Neuronal stem cell (in vitro differentiated cells): ENCODE measurements around the gene EPS15.

Source experiments
- DNase-seq: peaks from one replicate; pipeline ENCODE4 v3.0.0-alpha.2; 2013; ENCODE audit warnings: low spot score
- H2AFZ ChIP-seq: one replicate; pipeline ENCODE4 v1.6.1; 2013; ENCODE audit warnings: mild to moderate bottlenecking, low read length, inconsistent platforms
- H2AK5ac ChIP-seq: 2 replicates; pipeline ENCODE4 v1.6.1; 2013; ENCODE audit warnings: low read depth, mild to moderate bottlenecking, inconsistent platforms, low read length, moderate library complexity, mixed read lengths
- H2BK120ac ChIP-seq: 2 replicates; pipeline ENCODE4 v1.6.1; 2013; ENCODE audit warnings: low read depth, mild to moderate bottlenecking, inconsistent platforms, low read length, moderate library complexity, mixed read lengths
- H2BK12ac ChIP-seq: one replicate; pipeline ENCODE4 v1.6.1; 2013; ENCODE audit warnings: low read length, inconsistent platforms
- H2BK15ac ChIP-seq: 2 replicates; pipeline ENCODE4 v1.6.1; 2013; ENCODE audit warnings: mild to moderate bottlenecking, low read length, inconsistent platforms, mixed read lengths
- H2BK5ac ChIP-seq: one replicate; pipeline ENCODE4 v1.6.1; 2013; ENCODE audit warnings: inconsistent platforms, mild to moderate bottlenecking, low read length, moderate library complexity
- H3K14ac ChIP-seq: one replicate; pipeline ENCODE4 v1.6.1; 2013; ENCODE audit warnings: low read length, inconsistent platforms
- H3K18ac ChIP-seq: 2 replicates; pipeline ENCODE4 v1.6.1; 2013; ENCODE audit warnings: low read length, inconsistent platforms
- H3K23ac ChIP-seq: 2 replicates; pipeline ENCODE4 v1.6.1; 2013; ENCODE audit warnings: low read depth, mild to moderate bottlenecking, mixed read lengths, low read length, inconsistent platforms; ENCODE audit not compliant: poor library complexity
- H3K27ac ChIP-seq: replicated peaks from 3 replicates; pipeline ENCODE4 v1.5.1; 2013; ENCODE audit warnings: low read length, inconsistent platforms
- H3K27me3 ChIP-seq, 3 experiments: 2 replicates each; pipeline ENCODE4 v1.6.1; 2013; ENCODE audit warnings: low read length in 3 of 3, mild to moderate bottlenecking in 2 of 3, inconsistent platforms in 1 of 3, low read depth in 1 of 3, mixed read lengths in 1 of 3, moderate library complexity in 1 of 3; ENCODE audit not compliant: control insufficient read depth in 3 of 3, insufficient read depth in 3 of 3
- H3K36me3 ChIP-seq, 2 donors: replicated peaks in 1 of 2; 2 replicates each; pipeline ENCODE4 v1.6.1; 2013; ENCODE audit warnings: low read length in 2 of 2; ENCODE audit not compliant: control insufficient read depth in 2 of 2, insufficient read depth in 2 of 2
- H3K4ac ChIP-seq: 2 replicates; pipeline ENCODE4 v1.6.1; 2013; ENCODE audit warnings: inconsistent platforms, mild to moderate bottlenecking, low read length, moderate library complexity
- H3K4me1 ChIP-seq, 2 donors: 1 replicate in 1 of 2; 2 replicates in 1 of 2; pipeline ENCODE4 v1.6.1; 2013; ENCODE audit warnings: low read length in 2 of 2, low read depth in 1 of 2; ENCODE audit not compliant: control insufficient read depth in 2 of 2, insufficient read depth in 1 of 2
- H3K4me2 ChIP-seq: one replicate; pipeline ENCODE4 v1.6.1; 2013; ENCODE audit warnings: mild to moderate bottlenecking, low read length, inconsistent platforms; ENCODE audit not compliant: insufficient read depth, poor library complexity, severe bottlenecking
- H3K4me3 ChIP-seq, 2 donors: 2 replicates each; pipeline ENCODE4 v1.5.1; 2013; ENCODE audit warnings: low read length in 2 of 2, mild to moderate bottlenecking in 2 of 2, inconsistent platforms in 1 of 2, moderate library complexity in 1 of 2
- H3K79me1 ChIP-seq: one replicate; pipeline ENCODE4 v1.6.1; 2013; ENCODE audit warnings: low read depth, mild to moderate bottlenecking, inconsistent platforms, low read length, moderate library complexity
- H3K9ac ChIP-seq: one replicate; pipeline ENCODE4 v1.6.1; 2013; ENCODE audit warnings: mild to moderate bottlenecking, low read depth, low read length, inconsistent platforms; ENCODE audit not compliant: poor library complexity
- H3K9me3 ChIP-seq, 2 donors: replicated peaks in 1 of 2; 2 replicates each; pipeline versions ENCODE3 to v1.6.1; 2013; ENCODE audit warnings: low read length in 2 of 2, mild to moderate bottlenecking in 2 of 2, inconsistent platforms in 1 of 2, low read depth in 1 of 2, mixed read lengths in 1 of 2, moderate library complexity in 1 of 2; ENCODE audit not compliant: control insufficient read depth in 2 of 2, insufficient read depth in 1 of 2
- H4K8ac ChIP-seq: one replicate; pipeline ENCODE4 v1.6.1; 2013; ENCODE audit warnings: low read depth, mild to moderate bottlenecking, inconsistent platforms, low read length, moderate library complexity
- H4K91ac ChIP-seq: one replicate; pipeline ENCODE4 v1.6.1; 2013; ENCODE audit warnings: low read length, low read depth, mild to moderate bottlenecking, inconsistent platforms; ENCODE audit not compliant: poor library complexity
- whole genome bisulfite sequencing, 2 donors: extraction: QIAGEN DNeasy Blood & Tissue Kit; methylation state at CpG; one replicate each; pipeline ENCODE4 v1.1.7; 2013; ENCODE audit warnings: missing lambda C conversion rate in 2 of 2, mixed read lengths in 1 of 2; ENCODE audit not compliant: insufficient read length in 2 of 2, insufficient replicate concordance in 1 of 2; ENCODE audit errors: extremely low coverage in 2 of 2; 5-methylcytosine and 5-hydroxymethylcytosine counted together

EPS15 gene

DNA sequence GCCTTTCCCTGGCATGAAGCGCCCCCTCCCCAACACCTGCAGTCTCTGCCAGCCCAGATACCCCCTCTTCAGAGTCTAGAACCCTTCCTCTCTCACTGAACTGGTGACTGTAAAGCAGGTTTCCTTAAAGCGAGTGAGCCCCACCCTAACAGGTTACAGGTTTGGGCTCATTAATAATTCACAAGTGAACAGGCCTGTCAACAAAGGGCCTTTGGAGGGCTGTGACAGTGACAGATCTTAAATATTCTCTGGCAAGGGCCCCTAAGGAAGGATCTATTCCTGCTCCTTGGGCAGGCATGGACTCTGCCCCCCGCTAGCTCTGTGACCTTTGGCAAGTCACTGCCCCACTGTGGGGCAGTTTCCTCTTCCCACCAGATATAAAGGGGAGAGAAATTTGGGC lies 183.1 kb downstream of the EPS15 start:
- Histone ChIP-seq H3K4ac (no peak overlapping the region), H3K27ac (no peak overlapping the region), H2BK15ac (peak overlapping the region; percentile 5), H3K4me1 (peaks cover 5 to 6% of the 10 kb centered on the region in 2 donors), H2AFZ (no peak overlapping the region), H3K4me3 (no peak overlapping the region), H3K23ac (no peak overlapping the region), H3K9me3 (no peaks in the 10 kb centered on the region), H3K18ac (no peak overlapping the region), H3K36me3 (no peaks in the 10 kb centered on the region), H4K91ac (no peak overlapping the region), H3K27me3 (peaks cover 0 to 18% (median 3%) of the 10 kb centered on the region in 3 experiments), H3K4me2 (no peak overlapping the region), H4K8ac (no peak overlapping the region), H2AK5ac (no peak overlapping the region), H2BK5ac (no peak overlapping the region), H3K79me1 (peaks cover under 1% of the 10 kb centered on the region), H3K9ac (no peak overlapping the region), H2BK12ac (no peak overlapping the region), H2BK120ac (no peak overlapping the region), H3K14ac (no peak overlapping the region)
- WGBS, 2 donors: no CpG with 5 or more reads among the region's 3 CpGs
- no peak for DNase-seq

GRCh38 chr1:51331206-51332100 lies 187.6 kb downstream of the EPS15 start:
- Histone ChIP-seq H2BK5ac (no peak overlapping the region), H3K14ac (peak overlapping the region; percentile 3), H2BK12ac (peak overlapping the region; percentile 75), H3K4me3 (no peak overlapping the region), H3K23ac (peak overlapping the region; percentile 65), H3K18ac (peak overlapping the region; percentile 80), H2BK120ac (no peak overlapping the region), H3K79me1 (peaks cover 2% of the 10 kb centered on the region), H3K27me3 (peaks cover 4 to 41% (median 17%) of the 10 kb centered on the region in 3 experiments), H3K36me3 (no peaks in the 10 kb centered on the region), H3K4ac (no peak overlapping the region), H2BK15ac (peak overlapping the region; percentile 56), H3K4me2 (no peak overlapping the region), H3K9me3 (no peaks in the 10 kb centered on the region), H2AFZ (peak overlapping the region; percentile 83), H2AK5ac (peak overlapping the region; percentile 90), H3K4me1 (peaks cover 9 to 11% of the 10 kb centered on the region in 2 donors), H3K9ac (no peak overlapping the region), H3K27ac (no peak overlapping the region), H4K8ac (no peak overlapping the region), H4K91ac (no peak overlapping the region)
- no peak for DNase-seq
- WGBS, 2 donors: no CpG with 5 or more reads among the region's 7 CpGs

- peak within 1 kb of the TSS; percentile 90 for H2AK5ac ChIP-seq
- peak within 1 kb of the TSS; percentile 65 for H3K23ac ChIP-seq
- H3K4me2 ChIP-seq: peak within 1 kb of the TSS; percentile 80
- H4K91ac ChIP-seq: no peak within 1 kb of the TSS
- H3K4me3 ChIP-seq: peak within 1 kb of the TSS; percentile 38 to 77
- H4K8ac ChIP-seq: peak within 1 kb of the TSS; percentile 59
- no peak for DNase-seq
- peak within 1 kb of the TSS; percentile 56 for H2BK15ac ChIP-seq
- H2AFZ ChIP-seq: peak within 1 kb of the TSS; percentile 83
- peak within 1 kb of the TSS; percentile 75 for H2BK12ac ChIP-seq
- no peak within 1 kb of the TSS for H2BK5ac ChIP-seq
- H3K4me1 ChIP-seq: peaks cover 9 to 11% of the 10 kb centered on the region in 2 donors
- no peak within 1 kb of the TSS for H3K4ac ChIP-seq
- no peaks in the 10 kb centered on the region for H3K36me3 ChIP-seq
- WGBS, 2 donors: no CpG with 5 or more reads among the region's 87 CpGs
- H3K27me3 ChIP-seq: peaks cover 4 to 49% (median 17%) of the 10 kb centered on the region in 3 experiments
- H3K79me1 ChIP-seq: peaks cover 2% of the 10 kb centered on the region
- peak within 1 kb of the TSS; percentile 80 for H3K18ac ChIP-seq
- no peaks in the 10 kb centered on the region for H3K9me3 ChIP-seq
- H2BK120ac ChIP-seq: no peak within 1 kb of the TSS
- peak within 1 kb of the TSS; percentile 30 for H3K9ac ChIP-seq
- H3K27ac ChIP-seq: no peak within 1 kb of the TSS
- H3K14ac ChIP-seq: peak within 1 kb of the TSS; percentile 67
Measured at GRCh38 chr1:51330331-51331201, 188.5 kb downstream of the EPS15 start, which contains the start of gene TTC39A. TSS of gene TTC39A (minus strand) at chr1:51330562. CDS start at chr1:51330477, 85 bp downstream.
